22Rv1 (cell line): ENCODE results near the gene KCNH5.

ENCODE experiments used
- CTCF ChIP-seq: fragments of 450-650 bp; IDR thresholded peaks from 2 replicates; pipeline ENCODE4 v1.5.1; 2017; ENCODE audit warnings: mild to moderate bottlenecking
- ZFX ChIP-seq: fragments of 450-650 bp; IDR thresholded peaks from 2 replicates; pipeline ENCODE4 v1.6.1; 2017; ENCODE audit warnings: antibody characterized with exemption, borderline replicate concordance

DNA sequence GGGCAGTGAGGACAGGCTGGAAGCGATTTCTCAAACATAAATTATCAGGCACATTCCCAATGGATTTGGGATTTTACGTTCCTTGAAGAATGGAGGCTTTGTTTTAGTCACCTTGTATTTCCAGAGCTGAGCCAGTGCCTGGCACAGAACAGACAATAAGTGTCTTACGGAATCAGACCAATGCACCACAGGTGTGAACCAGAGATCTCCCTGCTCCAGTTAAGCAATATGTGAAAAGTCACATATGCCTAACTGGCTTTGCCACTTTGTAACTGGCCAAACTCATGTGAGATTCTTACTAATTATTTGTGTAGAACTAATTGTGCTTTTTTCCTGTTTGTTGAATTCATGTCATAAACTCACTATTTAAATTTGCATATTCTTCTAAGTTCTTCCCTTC, 130.4 kb downstream of the KCNH5 start:
- TF ChIP-seq CTCF: no peak
- TF ChIP-seq ZFX: no peak
